NCI-H2227 (cell line): ENCODE results near the gene CALML3.

ENCODE experiments used
- DNase-seq: peaks from one replicate; lab custom pipeline; 2025; ENCODE audit not compliant: unreplicated experiment; lab: John Stamatoyannopoulos, UW

The CALML3 gene

GRCh38 chr10:5538446-5538845 lies 13.7 kb downstream of the CALML3 start:
- no peak for DNase-seq

GRCh38 chr10:5538892-5539651 lies 14.3 kb downstream of the CALML3 start:
- DNase-seq, result no peak

DNA sequence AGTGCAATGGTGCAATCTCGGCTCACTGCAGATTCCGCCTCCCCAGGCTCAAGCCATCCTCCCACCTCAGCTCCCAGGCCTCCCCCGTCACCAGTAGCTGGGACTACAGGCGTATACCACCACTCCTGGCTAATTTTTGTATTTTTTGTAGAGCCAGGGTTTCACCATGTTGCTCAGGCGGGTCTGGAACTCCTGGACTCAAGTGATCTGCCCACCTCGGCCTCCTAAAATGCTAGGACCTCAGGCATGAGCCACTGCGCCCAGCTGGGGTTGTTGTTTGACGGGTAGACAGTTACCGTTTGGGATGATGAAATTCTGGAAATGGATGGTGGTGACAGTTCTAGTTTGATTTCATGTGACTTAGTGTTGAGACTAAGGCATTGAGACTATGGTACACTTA lies 15.3 kb downstream of the CALML3 start:
- DNase-seq, result no peak

- no peak for DNase-seq
Observed at GRCh38 chr10:5540891-5541290, 16.1 kb downstream of the CALML3 start.

DNA sequence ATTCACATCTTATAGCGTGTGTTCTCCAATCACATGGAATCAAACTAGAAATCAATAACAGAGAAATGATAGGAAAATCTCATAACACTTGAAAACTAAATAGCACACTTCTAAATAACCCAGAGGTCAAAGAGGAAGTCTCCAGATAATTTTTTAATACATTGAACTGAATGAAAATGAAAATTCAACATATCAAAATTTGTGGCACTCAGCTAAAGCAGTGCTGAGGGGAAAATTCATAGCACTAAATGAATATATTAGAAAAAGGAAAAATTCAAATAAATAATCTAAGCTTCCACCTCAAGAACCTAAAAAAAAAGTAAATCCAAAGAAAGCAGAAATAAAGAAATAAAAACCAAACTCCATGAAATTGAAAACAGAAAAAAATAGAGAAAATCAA lies 17.3 kb downstream of the CALML3 start:
- no peak for DNase-seq

DNA sequence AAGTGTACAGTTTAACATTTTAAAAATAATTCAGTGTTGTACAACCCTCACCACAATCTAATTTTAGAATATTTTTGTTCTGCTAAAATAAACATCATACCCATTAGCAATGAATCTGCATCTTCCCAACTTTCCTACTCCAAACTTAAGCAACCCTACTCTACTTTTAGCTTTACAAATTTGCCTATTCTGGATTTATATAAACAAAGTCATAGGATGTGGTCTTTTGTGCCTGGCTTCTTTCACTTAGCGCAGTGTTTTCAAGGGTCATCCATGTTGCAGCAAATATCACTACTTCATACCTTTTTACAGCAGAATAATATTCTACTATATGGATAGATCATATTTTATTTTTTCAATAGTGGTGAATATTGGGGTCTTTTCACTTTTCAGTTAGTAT lies 18.9 kb downstream of the CALML3 start:
- DNase-seq, result no peak

GRCh38 chr10:5544216-5544805 lies 19.6 kb downstream of the CALML3 start:
- DNase-seq, result no peak

- no peak for DNase-seq
Observed at GRCh38 chr10:5545011-5545410, 20.2 kb downstream of the CALML3 start.

DNA sequence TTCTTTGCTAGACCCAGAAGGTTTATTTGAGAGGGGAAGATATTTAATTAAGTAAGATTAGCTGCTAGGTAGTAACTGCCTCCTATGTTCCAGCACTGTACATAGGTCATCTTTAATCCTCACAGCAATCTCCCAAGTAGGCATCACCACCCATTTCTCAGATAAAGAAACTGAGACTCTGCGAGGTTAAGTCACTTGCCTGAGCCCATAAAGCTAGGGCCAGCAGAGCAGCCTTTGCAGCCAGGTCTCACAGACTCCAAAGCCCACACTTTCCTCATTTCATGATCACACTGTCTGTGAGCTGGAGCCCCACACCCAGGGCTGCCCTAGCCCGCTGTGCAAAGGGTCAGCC lies 20.6 kb downstream of the CALML3 start:
- no peak for DNase-seq

GRCh38 chr10:5545778-5546710 lies 21.3 kb downstream of the CALML3 start:
- DNase-seq, result no peak

DNA sequence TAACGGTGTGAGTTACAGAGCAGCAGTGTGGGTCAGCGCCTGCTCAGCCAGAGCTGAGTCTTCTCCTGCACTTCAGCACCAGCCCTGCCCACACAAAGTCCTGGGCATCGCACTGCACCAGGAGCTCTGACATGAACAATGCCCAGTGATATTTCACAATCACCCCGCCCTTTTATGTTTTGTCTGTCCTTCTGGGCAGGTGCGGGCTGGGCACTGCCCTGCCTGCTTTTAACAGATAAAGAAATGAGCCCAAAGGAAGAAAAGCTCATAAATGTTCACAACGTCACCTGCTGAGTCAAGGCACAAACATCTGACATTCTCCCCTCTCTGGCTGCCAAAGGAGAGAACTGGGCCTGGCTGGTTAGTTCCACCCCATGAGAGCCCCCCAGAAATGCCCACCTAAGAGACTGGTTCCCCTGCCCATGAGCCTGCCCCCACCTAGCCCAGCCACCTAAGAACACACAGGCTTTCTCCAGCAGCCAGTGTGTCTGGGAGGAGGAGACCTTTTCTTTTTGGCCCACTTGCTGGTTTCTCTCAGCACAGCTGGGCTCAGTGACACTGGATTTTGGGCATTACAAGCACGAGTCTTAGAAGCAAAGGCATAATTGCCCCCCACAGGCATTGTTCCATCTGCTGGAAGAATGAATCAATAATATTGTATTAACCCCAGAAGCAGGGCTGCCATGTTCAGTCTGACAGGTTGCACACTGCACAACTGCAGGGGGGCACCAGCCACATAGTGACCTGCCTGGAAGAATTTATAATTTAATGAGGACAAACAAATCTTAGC lies 22.3 kb downstream of the CALML3 start:
- no peak for DNase-seq

- no peak for DNase-seq
Observed at GRCh38 chr10:5547681-5547930, 22.8 kb downstream of the CALML3 start.

DNA sequence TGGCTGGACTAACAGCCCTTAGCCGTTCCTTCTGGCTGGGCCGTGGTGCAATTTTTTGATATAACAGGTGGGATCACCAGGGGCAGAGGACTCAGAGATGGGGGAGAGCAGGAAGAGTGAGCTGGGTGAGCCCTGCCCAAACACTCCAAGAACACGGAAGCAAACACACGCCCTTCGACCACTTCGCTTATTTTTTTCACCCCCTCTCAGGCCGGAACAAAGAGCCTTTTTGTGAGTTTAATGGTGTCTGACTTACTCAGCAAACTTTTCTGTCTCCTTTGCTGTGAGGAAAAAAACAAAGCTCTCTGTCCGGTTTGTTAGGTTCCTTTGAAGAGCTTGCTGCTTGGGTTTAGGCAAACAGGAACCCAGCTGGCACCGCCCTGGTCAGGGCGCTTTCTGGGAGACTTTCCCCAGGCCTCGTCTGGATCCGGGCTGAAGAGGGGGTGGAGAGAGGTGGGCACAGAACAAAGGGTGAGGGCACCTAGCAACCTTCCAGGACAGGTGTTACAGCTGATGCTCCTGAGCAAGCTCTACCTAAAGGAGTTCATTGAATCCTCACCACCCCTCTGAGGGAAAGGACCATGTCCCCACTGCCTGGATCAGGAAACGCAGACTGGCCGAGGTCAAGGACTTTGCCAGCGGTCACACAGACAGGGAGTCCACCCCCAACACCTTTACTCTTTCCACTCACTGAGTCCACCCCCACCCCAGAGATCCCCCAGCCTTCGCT lies 23.3 kb downstream of the CALML3 start:
- DNase-seq, result no peak

DNA sequence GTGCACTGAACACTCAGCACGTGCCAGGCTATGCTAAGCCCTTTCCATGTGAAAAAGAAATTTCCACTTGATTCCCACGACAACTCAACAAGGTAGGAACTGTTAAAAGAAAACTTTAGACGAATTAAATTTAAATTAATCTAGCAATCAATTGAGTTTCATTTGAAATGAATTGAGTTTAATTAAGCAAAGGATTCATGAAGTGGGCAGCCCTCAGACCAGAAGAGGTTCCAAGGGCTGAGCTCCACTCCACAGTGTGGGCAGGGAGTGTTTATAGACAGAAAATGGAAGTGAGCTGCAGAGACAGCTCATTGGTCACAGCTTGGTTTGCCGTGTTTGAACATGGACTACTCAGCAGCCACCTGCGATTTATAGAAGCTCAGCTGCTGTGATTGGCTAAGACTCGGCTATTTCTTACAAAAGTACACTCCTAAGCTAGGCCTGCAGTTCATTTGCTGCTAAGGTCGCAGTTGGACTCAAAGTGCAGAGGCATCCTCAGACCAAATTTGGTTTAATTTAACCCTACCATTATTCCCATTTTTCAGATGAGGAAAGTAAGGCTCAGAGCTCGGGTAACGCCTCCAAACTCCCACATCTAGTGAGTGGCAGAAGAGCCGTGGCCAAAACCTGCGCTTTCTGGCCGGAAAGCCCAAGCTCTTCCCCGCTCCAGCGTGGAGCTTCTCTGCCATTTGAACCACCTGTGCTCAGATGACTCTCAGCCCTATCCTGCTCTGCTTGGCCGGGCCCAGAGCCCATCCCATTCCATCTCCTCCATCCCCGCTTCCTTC lies 24.9 kb downstream of the CALML3 start:
- no peak for DNase-seq

DNA sequence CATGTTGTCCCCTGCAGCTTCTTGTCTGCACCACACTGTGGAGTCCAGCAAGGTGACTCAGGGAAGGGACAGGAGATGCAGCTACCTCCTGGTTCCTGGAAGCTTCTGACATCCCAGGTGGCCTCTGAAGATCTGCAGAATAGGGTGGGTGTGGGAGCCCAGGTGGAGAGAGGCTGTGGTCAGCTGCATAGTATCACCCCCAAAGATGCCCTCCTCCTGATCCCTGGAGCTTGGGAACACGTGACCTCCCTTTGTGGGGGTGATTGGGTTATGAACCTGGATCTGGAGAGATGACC lies 25.4 kb downstream of the CALML3 start:
- DNase-seq, result no peak

GRCh38 chr10:5550621-5551530 lies 26.1 kb downstream of the CALML3 start:
- DNase-seq, result no peak

GRCh38 chr10:5551531-5552375 lies 27.0 kb downstream of the CALML3 start:
- DNase-seq, result no peak
